Fibroblast of gingiva (primary cell): ENCODE measurements around the gene ATP8B2.

ENCODE experiments used
- DNase-seq: peaks from one replicate; pipeline ENCODE4 v3.0.0-alpha.2; 2011; ENCODE audit warnings: low read depth

Gene ATP8B2

GRCh38 chr1:154398678-154399077 lies 73.4 kb downstream of the ATP8B2 start:
- DNase-seq = no peak

- DNase-seq = no peak
Observed at GRCh38 chr1:154400381-154400801, 75.1 kb downstream of the ATP8B2 start.
